ENCODE data around the gene ZNF467. TPM values are rescaled to one million over a fixed set of nuclear protein-coding genes. Genes with fewer than 3 reads are reported as not detected.

Gene ZNF467
- total and polyA plus RNA-seq, 2 donors (not counting 3 experiments of a cell fraction or from before 2014, with no cell fraction given) = 4.2 to 8.9 TPM

DNA sequence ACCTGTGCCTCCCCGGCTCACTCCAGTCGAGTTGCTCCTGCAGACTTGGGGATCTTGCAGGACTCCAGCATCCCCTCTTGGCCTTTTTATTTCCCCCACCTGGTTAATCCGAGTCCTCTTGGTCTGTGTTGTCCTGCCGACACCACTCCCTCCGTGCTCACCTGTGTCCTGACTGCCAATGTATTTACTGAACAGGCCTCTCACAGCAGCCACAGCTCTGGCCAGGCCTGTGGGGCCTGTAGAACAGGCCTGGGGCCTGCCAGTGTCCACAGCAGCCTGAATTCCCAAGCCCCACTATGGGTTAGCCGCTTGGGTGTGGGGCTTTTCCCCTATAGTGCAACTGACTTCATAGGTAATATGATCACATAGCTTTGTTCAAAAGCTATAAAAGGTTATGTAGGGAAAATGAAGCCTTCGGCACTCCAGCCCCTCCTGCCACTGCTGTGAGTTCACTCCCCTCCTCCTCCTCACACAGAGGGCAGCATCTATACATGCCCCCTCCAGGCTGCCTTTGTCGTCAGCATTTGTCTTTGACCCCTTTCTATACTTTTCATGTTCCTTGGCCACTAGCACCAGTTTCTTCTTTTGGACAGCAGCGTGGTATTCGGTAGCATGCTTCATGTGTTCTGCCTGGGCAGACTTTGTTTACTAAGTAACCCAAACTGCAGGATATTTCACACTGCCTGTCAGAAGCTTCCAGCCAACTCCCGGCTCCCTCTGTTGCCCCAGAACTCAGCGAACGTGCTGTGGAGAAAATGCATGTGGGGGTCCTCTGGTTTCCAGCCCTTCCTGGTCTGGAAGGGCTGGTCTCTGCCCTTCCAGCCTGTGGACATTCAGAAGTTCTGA, 46.1 kb downstream of the ZNF467 start:
- Histone ChIP-seq H3K9me1 (replicated peaks; ENCODE audit: control insufficient read depth, extremely low read depth, insufficient read depth, low read length) (no peaks in the 10 kb centered on the region), H3K9ac (replicated peaks; ENCODE audit: extremely low read depth, insufficient read depth, low read length) (no peak overlapping the region), H3K27ac (ENCODE audit: insufficient read depth, low read depth, low read length) (no peak overlapping the region), H4K20me1 (replicated peaks; ENCODE audit: control insufficient read depth, extremely low read depth, insufficient read depth, low read length) (no peaks in the 10 kb centered on the region), H3K4me3 (replicated peaks in 1 of 3; ENCODE audit: insufficient read depth in 1 of 3, low read depth in 1 of 3, low read length in 3 of 3) (no peak overlapping the region), H3K4me2 (ENCODE audit: insufficient read depth, low read length) (no peak overlapping the region), H3K9me3 (replicated peaks; ENCODE audit: control insufficient read depth, insufficient read depth, low read length) (no peaks in the 10 kb centered on the region), H3K36me3 (ENCODE audit: control insufficient read depth in 2 of 2, extremely low read depth in 1 of 2, insufficient read depth in 2 of 2, low read length in 2 of 2) (peaks cover 0 to 23% of the 10 kb centered on the region in 2 experiments), H3K4me1 (ENCODE audit: control insufficient read depth, extremely low read depth, insufficient read depth, low read length) (no peaks in the 10 kb centered on the region), H3K79me2 (ENCODE audit: control insufficient read depth, insufficient read depth, low read length) (no peaks in the 10 kb centered on the region), H2AFZ (ENCODE audit: low read depth, low read length) (no peak overlapping the region), H3K27me3 (ENCODE audit: control insufficient read depth in 2 of 2, insufficient read depth in 2 of 2, low read length in 2 of 2) (no peaks in the 10 kb centered on the region)
- dilution Hi-C loops (cut with MboI; ENCODE audit: extremely low pct_ligation_motif_present, low sequenced_read_pairs) (no loop called here), intact Hi-C loops (cut with micrococcal nuclease) (no loop called here)
- no peak for TF ChIP-seq FOS (IDR thresholded peaks at IDR 0.05; ENCODE audit: borderline replicate concordance, insufficient read depth, low read length)
- TF ChIP-seq GATA2 (IDR thresholded peaks at IDR 0.05; ENCODE audit: insufficient read depth, insufficient read length, low read depth, low read length) = no peak
- TF ChIP-seq, protein P1, sequence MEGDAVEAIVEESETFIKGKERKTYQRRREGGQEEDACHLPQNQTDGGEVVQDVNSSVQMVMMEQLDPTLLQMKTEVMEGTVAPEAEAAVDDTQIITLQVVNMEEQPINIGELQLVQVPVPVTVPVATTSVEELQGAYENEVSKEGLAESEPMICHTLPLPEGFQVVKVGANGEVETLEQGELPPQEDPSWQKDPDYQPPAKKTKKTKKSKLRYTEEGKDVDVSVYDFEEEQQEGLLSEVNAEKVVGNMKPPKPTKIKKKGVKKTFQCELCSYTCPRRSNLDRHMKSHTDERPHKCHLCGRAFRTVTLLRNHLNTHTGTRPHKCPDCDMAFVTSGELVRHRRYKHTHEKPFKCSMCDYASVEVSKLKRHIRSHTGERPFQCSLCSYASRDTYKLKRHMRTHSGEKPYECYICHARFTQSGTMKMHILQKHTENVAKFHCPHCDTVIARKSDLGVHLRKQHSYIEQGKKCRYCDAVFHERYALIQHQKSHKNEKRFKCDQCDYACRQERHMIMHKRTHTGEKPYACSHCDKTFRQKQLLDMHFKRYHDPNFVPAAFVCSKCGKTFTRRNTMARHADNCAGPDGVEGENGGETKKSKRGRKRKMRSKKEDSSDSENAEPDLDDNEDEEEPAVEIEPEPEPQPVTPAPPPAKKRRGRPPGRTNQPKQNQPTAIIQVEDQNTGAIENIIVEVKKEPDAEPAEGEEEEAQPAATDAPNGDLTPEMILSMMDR (IDR thresholded peaks at IDR 0.05; ENCODE audit: extremely low read depth in 1 of 2, insufficient read depth in 1 of 2, low read depth in 1 of 2, low read length in 2 of 2) = no peak
- no peak for TF ChIP-seq EZH2 (IDR thresholded peaks at IDR 0.05; ENCODE audit: borderline replicate concordance, low read depth, low read length, severe bottlenecking)
- no peak for TF ChIP-seq POLR2A (IDR thresholded peaks at IDR 0.05; ENCODE audit: low read depth, low read length)
- TF ChIP-seq JUN (IDR thresholded peaks at IDR 0.05; ENCODE audit: borderline replicate concordance, insufficient read depth, insufficient read length, low read depth) = no peak
- no peak for TF ChIP-seq MYC (IDR thresholded peaks at IDR 0.05; ENCODE audit: low read depth, low read length)
- TF ChIP-seq, protein P2, sequence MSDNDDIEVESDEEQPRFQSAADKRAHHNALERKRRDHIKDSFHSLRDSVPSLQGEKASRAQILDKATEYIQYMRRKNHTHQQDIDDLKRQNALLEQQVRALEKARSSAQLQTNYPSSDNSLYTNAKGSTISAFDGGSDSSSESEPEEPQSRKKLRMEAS (IDR thresholded peaks at IDR 0.05; ENCODE audit: insufficient read depth, insufficient read length) = no peak
- TF ChIP-seq POLR2AphosphoS5 (IDR thresholded peaks at IDR 0.05; ENCODE audit: insufficient read depth, low read depth, low read length) = no peak
- FAIRE-seq (no peak), DNase-seq (ENCODE audit: low read depth, low spot score) (no peak)
- ChIA-PET CTCF (interaction anchor here (0.9 to 1.1 kb wide), 2 partner anchors 15 to 65 kb away, joined by 3 to 5 read pairs; no protein-coding TSS in a partner anchor), POLR2A (no interaction called here)
- BruUV-seq (replicated peaks) = no TSS peak

All from endothelial cell of umbilical vein (primary cell).